ENCODE data around the gene ANKRD31. TPM values are rescaled to one million over a fixed set of nuclear protein-coding genes. Genes with fewer than 3 reads are reported as not detected.

ANKRD31 gene
- total RNA-seq, 1 experiment from 2014 or later: 0.09 TPM

DNA sequence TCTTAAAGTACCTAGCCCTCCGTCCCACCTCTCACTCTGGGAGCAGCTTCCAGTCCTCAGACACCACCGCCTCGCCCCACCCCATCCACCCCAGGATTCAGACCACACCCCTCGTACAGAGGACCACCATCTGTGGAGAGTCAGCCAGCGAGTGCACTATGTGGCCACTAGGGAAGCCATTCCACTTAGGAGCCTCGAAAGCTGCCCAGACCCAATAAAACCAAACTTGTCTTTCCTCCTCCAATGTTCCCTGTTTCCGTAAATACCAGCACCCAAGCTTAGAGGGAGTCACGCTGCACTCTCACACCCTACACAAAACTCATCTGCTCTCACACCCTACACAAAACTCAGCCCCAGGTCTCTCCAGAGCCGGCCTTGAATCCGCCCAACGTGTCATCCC is 186.3 kb downstream of the ANKRD31 start:
- Mint-ChIP-seq H3K4me3 (no peak overlapping the region), H3K27me3 (ENCODE audit: low read depth) (peaks cover 46% of the 10 kb centered on the region), H3K9me3 (no peaks in the 10 kb centered on the region), H3K36me3 (no peaks in the 10 kb centered on the region), H3K27ac (no peak overlapping the region), H3K4me1 (peaks cover 38% of the 10 kb centered on the region)
- ATAC-seq (peak; percentile 69), DNase-seq (ENCODE audit: low spot score) (peak; percentile 69)
- ChIA-PET CTCF (interaction anchor here (0.6 to 4.0 kb wide), 52 partner anchors 9 to 431 kb away, joined by 3 to 49 read pairs (median 4); partner anchors contain the start of genes ANKRD31, ENC1 and HMGCR), POLR2A (interaction anchor here (1.5 kb wide), 1 partner anchor 286 kb away, joined by 8 read pairs; the partner anchor contains the start of gene HMGCR)
- TF ChIP-seq NR2C2 (CRISPR knock-in tag; IDR thresholded peaks at IDR 0.05): no peak
- TF ChIP-seq, protein P1, sequence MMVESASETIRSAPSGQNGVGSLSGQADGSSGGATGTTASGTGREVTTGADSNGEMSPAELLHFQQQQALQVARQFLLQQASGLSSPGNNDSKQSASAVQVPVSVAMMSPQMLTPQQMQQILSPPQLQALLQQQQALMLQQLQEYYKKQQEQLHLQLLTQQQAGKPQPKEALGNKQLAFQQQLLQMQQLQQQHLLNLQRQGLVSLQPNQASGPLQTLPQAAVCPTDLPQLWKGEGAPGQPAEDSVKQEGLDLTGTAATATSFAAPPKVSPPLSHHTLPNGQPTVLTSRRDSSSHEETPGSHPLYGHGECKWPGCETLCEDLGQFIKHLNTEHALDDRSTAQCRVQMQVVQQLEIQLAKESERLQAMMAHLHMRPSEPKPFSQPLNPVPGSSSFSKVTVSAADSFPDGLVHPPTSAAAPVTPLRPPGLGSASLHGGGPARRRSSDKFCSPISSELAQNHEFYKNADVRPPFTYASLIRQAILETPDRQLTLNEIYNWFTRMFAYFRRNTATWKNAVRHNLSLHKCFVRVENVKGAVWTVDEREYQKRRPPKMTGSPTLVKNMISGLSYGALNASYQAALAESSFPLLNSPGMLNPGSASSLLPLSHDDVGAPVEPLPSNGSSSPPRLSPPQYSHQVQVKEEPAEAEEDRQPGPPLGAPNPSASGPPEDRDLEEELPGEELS (CRISPR knock-in tag; IDR thresholded peaks at IDR 0.05): no peak

DNA sequence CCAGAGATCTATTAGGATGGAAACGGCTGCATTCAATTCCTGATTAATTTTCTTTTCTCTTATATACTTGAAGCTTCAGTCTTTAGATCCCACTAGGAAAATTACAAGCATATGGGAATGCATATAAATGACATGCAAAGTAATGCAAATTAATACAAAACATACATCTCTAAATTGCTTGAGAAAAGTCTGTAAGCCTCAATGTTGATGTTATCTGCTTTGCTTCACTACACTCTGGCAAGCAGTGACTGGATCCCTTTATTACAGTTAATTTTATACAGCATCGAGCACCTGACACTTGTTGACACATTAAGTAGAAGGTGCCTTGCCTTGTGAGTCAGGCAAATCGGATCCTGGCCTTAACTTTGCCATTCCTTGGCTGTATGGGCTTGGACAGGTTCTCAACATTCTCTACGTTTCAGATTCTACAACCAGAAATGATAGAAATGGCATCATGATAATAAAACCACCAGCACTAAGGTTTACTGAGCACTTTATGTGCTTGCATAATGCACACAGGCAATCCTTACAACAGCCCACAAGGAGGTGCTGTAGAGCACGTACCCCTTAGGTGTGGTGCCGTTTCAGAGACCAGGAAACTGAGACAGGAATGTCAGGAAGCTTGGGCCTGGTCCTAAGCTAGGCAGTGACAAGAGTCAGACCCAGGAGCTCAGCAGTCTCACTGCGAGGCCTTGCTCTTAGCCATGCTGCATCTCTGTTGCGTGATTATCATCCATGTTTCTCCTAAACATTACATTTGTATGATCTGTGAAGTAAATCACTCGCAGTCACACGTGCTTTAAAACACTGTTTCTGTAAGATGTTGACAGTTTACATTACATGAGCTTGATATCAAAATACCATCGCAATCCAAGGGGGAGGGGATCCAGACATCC is 187.0 kb downstream of the ANKRD31 start:
- ATAC-seq (peak; percentile 46), DNase-seq (ENCODE audit: low spot score) (peak; percentile 75)
- POLR2A ChIA-PET: interaction anchor here (1.5 kb wide), 1 partner anchor 287 kb away, joined by 8 read pairs; the partner anchor contains the start of gene HMGCR
- H3K27ac Mint-ChIP-seq: no peak overlapping the region
- H3K27me3 Mint-ChIP-seq (ENCODE audit: low read depth): peaks cover 39% of the 10 kb centered on the region
- no peaks in the 10 kb centered on the region for H3K9me3 Mint-ChIP-seq
- H3K4me3 Mint-ChIP-seq: no peak overlapping the region
- peaks cover 31% of the 10 kb centered on the region for H3K4me1 Mint-ChIP-seq
- CTCF ChIA-PET: interaction anchor here (0.6 to 4.0 kb wide), 53 partner anchors 9 to 431 kb away, joined by 3 to 49 read pairs (median 4); partner anchors contain the start of genes ANKRD31, ENC1 and HMGCR
- no peaks in the 10 kb centered on the region for H3K36me3 Mint-ChIP-seq
- TF ChIP-seq, protein P2, sequence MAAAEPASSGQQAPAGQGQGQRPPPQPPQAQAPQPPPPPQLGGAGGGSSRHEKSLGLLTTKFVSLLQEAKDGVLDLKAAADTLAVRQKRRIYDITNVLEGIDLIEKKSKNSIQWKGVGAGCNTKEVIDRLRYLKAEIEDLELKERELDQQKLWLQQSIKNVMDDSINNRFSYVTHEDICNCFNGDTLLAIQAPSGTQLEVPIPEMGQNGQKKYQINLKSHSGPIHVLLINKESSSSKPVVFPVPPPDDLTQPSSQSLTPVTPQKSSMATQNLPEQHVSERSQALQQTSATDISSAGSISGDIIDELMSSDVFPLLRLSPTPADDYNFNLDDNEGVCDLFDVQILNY (CRISPR knock-in tag; IDR thresholded peaks at IDR 0.05): no peak
- TF ChIP-seq ZNF121 (CRISPR knock-in tag; IDR thresholded peaks at IDR 0.05) (peak; percentile 95), GABPB1 (CRISPR knock-in tag; IDR thresholded peaks at IDR 0.05) (peak; percentile 16; the same call in 1 of the 2 replicates), GTF2I (CRISPR knock-in tag; conservative IDR thresholded peaks at IDR 0.05) (peak; percentile 76), TEAD1 (CRISPR knock-in tag; IDR thresholded peaks at IDR 0.05) (peak; percentile 23; the same call in 1 of the 2 replicates)
- TF ChIP-seq, protein P3, sequence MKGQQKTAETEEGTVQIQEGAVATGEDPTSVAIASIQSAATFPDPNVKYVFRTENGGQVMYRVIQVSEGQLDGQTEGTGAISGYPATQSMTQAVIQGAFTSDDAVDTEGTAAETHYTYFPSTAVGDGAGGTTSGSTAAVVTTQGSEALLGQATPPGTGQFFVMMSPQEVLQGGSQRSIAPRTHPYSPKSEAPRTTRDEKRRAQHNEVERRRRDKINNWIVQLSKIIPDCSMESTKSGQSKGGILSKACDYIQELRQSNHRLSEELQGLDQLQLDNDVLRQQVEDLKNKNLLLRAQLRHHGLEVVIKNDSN (CRISPR knock-in tag; IDR thresholded peaks at IDR 0.05): no peak
- TF ChIP-seq, protein P4, sequence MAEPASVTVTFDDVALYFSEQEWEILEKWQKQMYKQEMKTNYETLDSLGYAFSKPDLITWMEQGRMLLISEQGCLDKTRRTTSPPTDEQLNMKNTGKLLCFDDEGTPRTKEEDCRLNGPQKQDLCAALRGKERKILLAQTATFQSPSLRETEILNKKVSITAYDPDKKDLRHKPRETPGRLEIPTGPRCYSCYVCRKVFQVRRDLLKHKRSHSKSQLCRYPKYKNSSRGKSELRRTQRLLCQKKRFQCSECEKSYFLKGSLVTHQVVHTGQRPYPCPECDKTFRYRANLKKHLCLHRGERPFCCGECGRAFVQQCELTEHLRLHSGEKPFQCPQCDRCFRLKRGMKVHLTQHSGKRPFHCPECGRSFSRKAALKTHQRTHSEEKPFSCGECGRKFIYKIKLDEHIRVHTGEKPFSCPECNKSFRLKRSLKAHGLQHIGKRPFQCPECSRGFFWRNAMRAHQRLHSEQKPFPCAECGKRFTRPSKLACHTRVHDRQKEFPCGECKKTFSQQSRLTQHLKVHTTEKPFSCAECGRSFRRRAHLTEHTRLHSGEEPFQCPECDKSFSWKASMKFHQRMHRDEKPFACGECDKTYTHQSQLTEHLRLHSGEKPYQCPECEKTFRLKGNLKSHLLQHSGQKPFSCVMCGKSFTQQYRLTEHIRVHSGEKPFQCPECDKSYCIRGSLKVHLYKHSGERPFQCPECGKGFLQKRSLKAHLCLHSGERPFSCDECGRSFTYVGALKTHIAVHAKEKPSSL (CRISPR knock-in tag; conservative IDR thresholded peaks at IDR 0.05): no peak
- TF ChIP-seq, protein P5, sequence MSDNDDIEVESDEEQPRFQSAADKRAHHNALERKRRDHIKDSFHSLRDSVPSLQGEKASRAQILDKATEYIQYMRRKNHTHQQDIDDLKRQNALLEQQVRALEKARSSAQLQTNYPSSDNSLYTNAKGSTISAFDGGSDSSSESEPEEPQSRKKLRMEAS (CRISPR knock-in tag; IDR thresholded peaks at IDR 0.05): 0 out of 2 replicates have a peak, but pooled peaks have one; percentile 26
- TF ChIP-seq, protein P6, sequence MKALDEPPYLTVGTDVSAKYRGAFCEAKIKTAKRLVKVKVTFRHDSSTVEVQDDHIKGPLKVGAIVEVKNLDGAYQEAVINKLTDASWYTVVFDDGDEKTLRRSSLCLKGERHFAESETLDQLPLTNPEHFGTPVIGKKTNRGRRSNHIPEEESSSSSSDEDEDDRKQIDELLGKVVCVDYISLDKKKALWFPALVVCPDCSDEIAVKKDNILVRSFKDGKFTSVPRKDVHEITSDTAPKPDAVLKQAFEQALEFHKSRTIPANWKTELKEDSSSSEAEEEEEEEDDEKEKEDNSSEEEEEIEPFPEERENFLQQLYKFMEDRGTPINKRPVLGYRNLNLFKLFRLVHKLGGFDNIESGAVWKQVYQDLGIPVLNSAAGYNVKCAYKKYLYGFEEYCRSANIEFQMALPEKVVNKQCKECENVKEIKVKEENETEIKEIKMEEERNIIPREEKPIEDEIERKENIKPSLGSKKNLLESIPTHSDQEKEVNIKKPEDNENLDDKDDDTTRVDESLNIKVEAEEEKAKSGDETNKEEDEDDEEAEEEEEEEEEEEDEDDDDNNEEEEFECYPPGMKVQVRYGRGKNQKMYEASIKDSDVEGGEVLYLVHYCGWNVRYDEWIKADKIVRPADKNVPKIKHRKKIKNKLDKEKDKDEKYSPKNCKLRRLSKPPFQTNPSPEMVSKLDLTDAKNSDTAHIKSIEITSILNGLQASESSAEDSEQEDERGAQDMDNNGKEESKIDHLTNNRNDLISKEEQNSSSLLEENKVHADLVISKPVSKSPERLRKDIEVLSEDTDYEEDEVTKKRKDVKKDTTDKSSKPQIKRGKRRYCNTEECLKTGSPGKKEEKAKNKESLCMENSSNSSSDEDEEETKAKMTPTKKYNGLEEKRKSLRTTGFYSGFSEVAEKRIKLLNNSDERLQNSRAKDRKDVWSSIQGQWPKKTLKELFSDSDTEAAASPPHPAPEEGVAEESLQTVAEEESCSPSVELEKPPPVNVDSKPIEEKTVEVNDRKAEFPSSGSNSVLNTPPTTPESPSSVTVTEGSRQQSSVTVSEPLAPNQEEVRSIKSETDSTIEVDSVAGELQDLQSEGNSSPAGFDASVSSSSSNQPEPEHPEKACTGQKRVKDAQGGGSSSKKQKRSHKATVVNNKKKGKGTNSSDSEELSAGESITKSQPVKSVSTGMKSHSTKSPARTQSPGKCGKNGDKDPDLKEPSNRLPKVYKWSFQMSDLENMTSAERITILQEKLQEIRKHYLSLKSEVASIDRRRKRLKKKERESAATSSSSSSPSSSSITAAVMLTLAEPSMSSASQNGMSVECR (CRISPR knock-in tag; IDR thresholded peaks at IDR 0.05; ENCODE audit: borderline replicate concordance): 0 out of 2 replicates have a peak, but pooled peaks have one; percentile 37
- TF ChIP-seq, protein P7, sequence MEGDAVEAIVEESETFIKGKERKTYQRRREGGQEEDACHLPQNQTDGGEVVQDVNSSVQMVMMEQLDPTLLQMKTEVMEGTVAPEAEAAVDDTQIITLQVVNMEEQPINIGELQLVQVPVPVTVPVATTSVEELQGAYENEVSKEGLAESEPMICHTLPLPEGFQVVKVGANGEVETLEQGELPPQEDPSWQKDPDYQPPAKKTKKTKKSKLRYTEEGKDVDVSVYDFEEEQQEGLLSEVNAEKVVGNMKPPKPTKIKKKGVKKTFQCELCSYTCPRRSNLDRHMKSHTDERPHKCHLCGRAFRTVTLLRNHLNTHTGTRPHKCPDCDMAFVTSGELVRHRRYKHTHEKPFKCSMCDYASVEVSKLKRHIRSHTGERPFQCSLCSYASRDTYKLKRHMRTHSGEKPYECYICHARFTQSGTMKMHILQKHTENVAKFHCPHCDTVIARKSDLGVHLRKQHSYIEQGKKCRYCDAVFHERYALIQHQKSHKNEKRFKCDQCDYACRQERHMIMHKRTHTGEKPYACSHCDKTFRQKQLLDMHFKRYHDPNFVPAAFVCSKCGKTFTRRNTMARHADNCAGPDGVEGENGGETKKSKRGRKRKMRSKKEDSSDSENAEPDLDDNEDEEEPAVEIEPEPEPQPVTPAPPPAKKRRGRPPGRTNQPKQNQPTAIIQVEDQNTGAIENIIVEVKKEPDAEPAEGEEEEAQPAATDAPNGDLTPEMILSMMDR (IDR thresholded peaks at IDR 0.05): peak; percentile 74

All from WTC11 (cell line).